Measurements from ENCODE around the gene TBC1D22B. TPM values are rescaled to one million over a fixed set of nuclear protein-coding genes. Genes with fewer than 3 reads are reported as not detected.

Gene TBC1D22B
- total and polyA plus RNA-seq, 9 of the 15 experiments (the other 6 are each of a cell fraction or from before 2014, with no cell fraction given), result 4.8 to 24.2 (median 13.5) TPM

- no peaks in the 10 kb centered on the region for H4K20me1 ChIP-seq (replicated peaks; ENCODE audit: control insufficient read depth, insufficient read depth, low read length)
- 38% methylated on average over 2 of the region's 2 CpGs for WGBS (ENCODE audit: insufficient coverage, low coverage, missing lambda C conversion rate)
- H3K79me2 ChIP-seq (ENCODE audit: control insufficient read depth, insufficient read depth, low read length), result no peaks in the 10 kb centered on the region
- POLR2A ChIA-PET, result interaction anchor here (0.6 kb wide), 1 partner anchor 404 kb away, joined by 3 read pairs; no protein-coding TSS in a partner anchor
- no peaks in the 10 kb centered on the region for H3K9me3 ChIP-seq (replicated peaks; ENCODE audit: control insufficient read depth, insufficient read depth, low read depth, low read length)
- H3K27me3 ChIP-seq (ENCODE audit: control insufficient read depth in 2 of 2, insufficient read depth in 2 of 2, low read length in 2 of 2), result no peaks in the 10 kb centered on the region
- CTCF ChIA-PET (ENCODE audit: low intra/inter-chr PET ratio), result interaction anchor here (0.8 to 2.1 kb wide), 7 partner anchors 10 to 363 kb away, joined by 3 to 20 read pairs (median 7); no protein-coding TSS in a partner anchor
- in situ Hi-C loops (cut with MboI), result loop anchor here (5.0 to 10.0 kb wide), 2 partner anchors 91 to 183 kb away; no protein-coding TSS in a partner anchor
- H3K9ac ChIP-seq (ENCODE audit: insufficient read depth in 1 of 2, low read depth in 2 of 2, low read length in 2 of 2), result no peak overlapping the region
- FAIRE-seq (peak; percentile 90), ATAC-seq (peak; percentile 92), DNase-seq (ENCODE audit: extremely low read depth in 1 of 4, low spot score in 3 of 4) (peak; percentile 57 to 81 (median 67))
- no peak overlapping the region for H3K4me2 ChIP-seq (ENCODE audit: insufficient read depth, low read length)
- no peak overlapping the region for H3K27ac ChIP-seq (ENCODE audit: extremely low read depth, low read depth, low read length)
- BruUV-seq (replicated peaks), result TSS peak; percentile 27
- H2AFZ ChIP-seq (ENCODE audit: low read depth, low read length), result no peak overlapping the region
- intact Hi-C loops (cut with micrococcal nuclease), result loop anchor here (1.0 to 5.0 kb wide), 5 partner anchors 46 to 311 kb away; no protein-coding TSS in a partner anchor
- no peak overlapping the region for H3K4me3 ChIP-seq
- no peaks in the 10 kb centered on the region for H3K9me1 ChIP-seq (ENCODE audit: control insufficient read depth, insufficient read depth, low read length)
- peaks cover 67% of the 10 kb centered on the region for H3K36me3 ChIP-seq (ENCODE audit: control insufficient read depth, insufficient read depth, low read length)
- no peaks in the 10 kb centered on the region for H3K4me1 ChIP-seq (replicated peaks in 1 of 2; ENCODE audit: control insufficient read depth in 2 of 2, insufficient read depth in 2 of 2, low read length in 2 of 2)
- TF ChIP-seq JUND (IDR thresholded peaks at IDR 0.05; ENCODE audit: borderline replicate concordance, low read depth, low read length) (peak; percentile 38; the same call in 1 of the 2 replicates), JUND (tag; IDR thresholded peaks at IDR 0.05; ENCODE audit: borderline replicate concordance, low read depth, low read length) (no peak), ZNF24 (IDR thresholded peaks at IDR 0.05) (peak; percentile 88), ZNF316 (IDR thresholded peaks at IDR 0.05) (peak; percentile 46; the same call in 1 of the 2 replicates), ARID2 (IDR thresholded peaks at IDR 0.05) (0 out of 2 replicates have a peak, but pooled peaks have one; percentile 38), SMC3 (conservative IDR thresholded peaks at IDR 0.05; ENCODE audit: insufficient read depth, low read depth, low read length) (peak; percentile 90; the same call in 1 of the 2 replicates), NFE2 (IDR thresholded peaks at IDR 0.05; ENCODE audit: low read depth) (0 out of 2 replicates have a peak, but pooled peaks have one; percentile 4), CTBP1 (IDR thresholded peaks at IDR 0.05; ENCODE audit: borderline replicate concordance) (peak; percentile 62; the same call in 1 of the 2 replicates), PRPF4 (IDR thresholded peaks at IDR 0.05; ENCODE audit: insufficient read depth, low read depth, low read length, poor library complexity, severe bottlenecking) (no peak), HDAC2 (IDR thresholded peaks at IDR 0.05) (no peak), E2F8 (IDR thresholded peaks at IDR 0.05; ENCODE audit: low read depth, partially characterized antibody) (peak; percentile 2), FOXK2 (conservative IDR thresholded peaks at IDR 0.05 in 1 of 2, IDR thresholded peaks at IDR 0.05 in 1 of 2; ENCODE audit: low read depth in 2 of 2) (peak in 1 of 2 experiments; percentile 14; a peak in 1 of 4 replicates), CTCF (IDR thresholded peaks at IDR 0.05 in 2 of 3, conservative IDR thresholded peaks at IDR 0.05 in 1 of 3; ENCODE audit: insufficient read depth in 2 of 3, low read depth in 1 of 3, low read length in 3 of 3) (peak; percentile 75 to 94 (median 93)), MEF2D (tag; conservative IDR thresholded peaks at IDR 0.05; ENCODE audit: low read depth) (0 out of 2 replicates have a peak, but pooled peaks have one; percentile 43), FOXM1 (IDR thresholded peaks at IDR 0.05; ENCODE audit: low read depth) (peak; percentile 46; the same call in 1 of the 2 replicates), FOXM1 (CRISPR knock-in tag; IDR thresholded peaks at IDR 0.05; ENCODE audit: low read depth) (no peak), RCOR1 (IDR thresholded peaks at IDR 0.05; ENCODE audit: borderline replicate concordance in 1 of 2, low read depth in 2 of 2, low read length in 2 of 2) (peak in 1 of 2 experiments; percentile 60; a peak in 1 of 4 replicates)
Measured at GRCh38 chr6:37381579-37381978, 124.0 kb downstream of the TBC1D22B start.
